GM10248 (cell line): ENCODE data around the gene ADAMTS12.

Experiments used
- CTCF ChIA-PET: fragments of 300-600 bp; sonication (Branson Sonifier 250); formaldehyde crosslinking; extraction: SDS; loops from one replicate; lab custom pipeline; 2021; ENCODE audit warnings: antibody characterized with exemption; lab: Yijun Ruan, JAX
- POLR2A ChIA-PET: fragments of 350-650 bp; sonication (Branson Sonifier 250); formaldehyde crosslinking; extraction: SDS; loops from one replicate; lab custom pipeline; 2020; ENCODE audit warnings: antibody characterized with exemption; lab: Yijun Ruan, JAX
- DNase-seq: peaks from one replicate; pipeline ENCODE4 v3.0.0; 2012; ENCODE audit errors: extremely low spot score
- CTCF ChIP-seq: IDR thresholded peaks from 2 replicates; pipeline ENCODE4 v1.5.1; 2012; ENCODE audit warnings: mild to moderate bottlenecking, low read depth; ENCODE audit errors: extremely low read depth, missing control alignments, control extremely low read depth

Gene ADAMTS12

GRCh38 chr5:33494466-33494865 lies 397.3 kb downstream of the ADAMTS12 start:
- CTCF ChIA-PET, result interaction anchor here (1.5 kb wide), 1 partner anchor 9 kb away, joined by 6 read pairs; no protein-coding TSS in a partner anchor
- TF ChIP-seq CTCF, result no peak
- no peak for DNase-seq
- POLR2A ChIA-PET, result no interaction called here

GRCh38 chr5:33491941-33492340 lies 399.8 kb downstream of the ADAMTS12 start:
- ChIA-PET POLR2A (no interaction called here), CTCF (interaction anchor here (0.7 to 2.4 kb wide), 2 partner anchors 14 to 36 kb away, joined by 3 to 5 read pairs; no protein-coding TSS in a partner anchor)
- TF ChIP-seq CTCF, result no peak
- no peak for DNase-seq

GRCh38 chr5:33490071-33490665 lies 401.6 kb downstream of the ADAMTS12 start:
- TF ChIP-seq CTCF, result no peak
- CTCF ChIA-PET, result interaction anchor here (0.9 to 1.3 kb wide), 2 partner anchors 11 to 444 kb away, joined by 3 to 4 read pairs; no protein-coding TSS in a partner anchor
- POLR2A ChIA-PET, result no interaction called here

GRCh38 chr5:33489481-33490067 lies 402.2 kb downstream of the ADAMTS12 start:
- POLR2A ChIA-PET, result no interaction called here
- no peak for TF ChIP-seq CTCF
- no peak for DNase-seq
- CTCF ChIA-PET, result interaction anchor here (1.3 kb wide), 1 partner anchor 444 kb away, joined by 4 read pairs; no protein-coding TSS in a partner anchor

More at GRCh38 chr5:33490071-33490665, 401.6 kb downstream of the ADAMTS12 start:
- no peak for DNase-seq

- ChIA-PET CTCF (interaction anchor here (1.3 kb wide), 1 partner anchor 445 kb away, joined by 4 read pairs; no protein-coding TSS in a partner anchor), POLR2A (no interaction called here)
- DNase-seq, result no peak
- TF ChIP-seq CTCF, result no peak
Measured at GRCh38 chr5:33488558-33489355, 403.0 kb downstream of the ADAMTS12 start.

- DNase-seq, result no peak
- ChIA-PET POLR2A (no interaction called here), CTCF (interaction anchor here (1.4 kb wide), 1 partner anchor 18 kb away, joined by 3 read pairs; no protein-coding TSS in a partner anchor)
- TF ChIP-seq CTCF, result no peak
Measured at GRCh38 chr5:33487236-33487635, 404.6 kb downstream of the ADAMTS12 start.
